Fibroblast of lung (primary cell): ENCODE results near the gene OR5AN1.

ENCODE experiments used
- CTCF ChIP-seq, 2 donors: IDR thresholded peaks in 1 of 2; conservative IDR thresholded peaks in 1 of 2; 1 replicate in 1 of 2; 2 replicates in 1 of 2; pipeline ENCODE4 v1.5.1; 2011 to 2012; ENCODE audit warnings: low read length in 2 of 2, control low read depth in 1 of 2, inconsistent platforms in 1 of 2, low read depth in 1 of 2, mild to moderate bottlenecking in 1 of 2
- EZH2 ChIP-seq: IDR thresholded peaks from 2 replicates; pipeline ENCODE4 v1.5.1; 2012; ENCODE audit warnings: low read length, control low read depth, mild to moderate bottlenecking; ENCODE audit errors: missing control alignments

- no peak for TF ChIP-seq EZH2
- TF ChIP-seq CTCF (conservative IDR thresholded peaks at IDR 0.05 in 1 of 2, IDR thresholded peaks at IDR 0.05 in 1 of 2; ENCODE audit: low read depth in 1 of 2, low read length in 2 of 2): no peak
These were observed 35.5 kb downstream of the OR5AN1 start for GRCh38 chr11:59394186-59394585.
